CD14-positive monocyte (primary cell): ENCODE measurements around the gene PLXNC1. TPM values are rescaled to one million over a fixed set of nuclear protein-coding genes. Genes with fewer than 3 reads are reported as not detected.
A peak's percentile ranks its signal among the peaks of the same experiment; 100 is the strongest.

ENCODE experiments used
- DNase-seq, 3 donors: peaks; one replicate each; pipeline ENCODE4 v3.0.0-alpha.2; 2011 to 2022
- H2AFZ ChIP-seq: 2 replicates; pipeline ENCODE4 v1.6.0; 2012; ENCODE audit warnings: mild to moderate bottlenecking, low read depth, low read length, inconsistent platforms; ENCODE audit not compliant: insufficient read depth, poor library complexity, severe bottlenecking
- H3K27ac ChIP-seq, 2 donors: 1 replicate in 1 of 2; 2 replicates in 1 of 2; pipeline ENCODE4 v1.5.1; 2012 to 2013; ENCODE audit warnings: low read length in 2 of 2, control low read depth in 1 of 2, inconsistent platforms in 1 of 2, low read depth in 1 of 2, mild to moderate bottlenecking in 1 of 2
- H3K27me3 ChIP-seq, 2 donors: one replicate each; pipeline versions ENCODE4 v1.6.0 to v1.6.1; 2011 to 2013; ENCODE audit warnings: low read length in 2 of 2; ENCODE audit not compliant: control insufficient read depth in 2 of 2, insufficient read depth in 2 of 2
- H3K36me3 ChIP-seq, 2 donors: replicated peaks in 1 of 2; 1 replicate in 1 of 2; 2 replicates in 1 of 2; pipeline versions ENCODE4 v1.5.1 to v1.6.1; 2012 to 2013; ENCODE audit warnings: low read length in 2 of 2, control low read depth in 1 of 2, inconsistent platforms in 1 of 2, mild to moderate bottlenecking in 1 of 2; ENCODE audit not compliant: insufficient read depth in 2 of 2, control insufficient read depth in 1 of 2
- H3K4me1 ChIP-seq, 2 donors: 1 replicate in 1 of 2; 2 replicates in 1 of 2; pipeline versions ENCODE4 v1.5.1 to v1.6.1; 2012 to 2013; ENCODE audit warnings: low read length in 2 of 2, control low read depth in 1 of 2, inconsistent platforms in 1 of 2, mild to moderate bottlenecking in 1 of 2, moderate library complexity in 1 of 2; ENCODE audit not compliant: insufficient read depth in 2 of 2, control insufficient read depth in 1 of 2
- H3K4me2 ChIP-seq: replicated peaks from 2 replicates; pipeline ENCODE3; 2012; ENCODE audit warnings: low read length, moderate library complexity, mild to moderate bottlenecking; ENCODE audit not compliant: poor library complexity, severe bottlenecking; ENCODE audit errors: extremely low read depth
- H3K4me3 ChIP-seq, 3 experiments: fragments of 200-600 bp in 1 of 3; sonication (generic) in 1 of 3; replicated peaks in 1 of 3; 1 replicate in 2 of 3; 2 replicates in 1 of 3; pipeline ENCODE4 v1.5.1; 2011 to 2013; ENCODE audit warnings: low read length in 3 of 3, mild to moderate bottlenecking in 3 of 3, control low read depth in 2 of 3, low read depth in 2 of 3, inconsistent platforms in 1 of 3, moderate library complexity in 1 of 3
- H3K79me2 ChIP-seq: 2 replicates; pipeline ENCODE4 v1.6.0; 2012; ENCODE audit warnings: mild to moderate bottlenecking, control low read depth, inconsistent platforms, low read length, moderate library complexity; ENCODE audit not compliant: insufficient read depth
- H3K9ac ChIP-seq: 2 replicates; pipeline ENCODE4 v1.6.0; 2017; ENCODE audit warnings: low read length, mild to moderate bottlenecking; ENCODE audit not compliant: insufficient read depth, poor library complexity, severe bottlenecking
- H3K9me3 ChIP-seq, 2 donors: replicated peaks in 1 of 2; 1 replicate in 1 of 2; 2 replicates in 1 of 2; pipeline versions ENCODE4 v1.5.1 to v1.6.1; 2012 to 2013; ENCODE audit warnings: low read length in 2 of 2, control low read depth in 1 of 2; ENCODE audit not compliant: control insufficient read depth in 1 of 2, insufficient read depth in 1 of 2
- H4K20me1 ChIP-seq: 2 replicates; pipeline ENCODE4 v1.6.0; 2012; ENCODE audit warnings: mild to moderate bottlenecking, low read length, control low read depth, moderate library complexity; ENCODE audit not compliant: insufficient read depth
- H3K27ac Mint-ChIP-seq, 7 donors: one replicate each; pipeline ENCODE4 v1.8.0; 2020; ENCODE audit warnings: mild to moderate bottlenecking in 7 of 7, mixed read lengths in 7 of 7, moderate library complexity in 6 of 7, inconsistent platforms in 2 of 7
- H3K27me3 Mint-ChIP-seq, 3 donors: one replicate each; pipeline ENCODE4 v1.8.0; 2021 to 2022; ENCODE audit warnings: low read depth in 3 of 3, mild to moderate bottlenecking in 3 of 3, mixed read lengths in 3 of 3, moderate library complexity in 3 of 3, inconsistent platforms in 1 of 3
- H3K36me3 Mint-ChIP-seq, 2 donors: one replicate each; pipeline ENCODE4 v1.8.0; 2020; ENCODE audit warnings: mixed read lengths in 2 of 2, inconsistent platforms in 1 of 2, mild to moderate bottlenecking in 1 of 2
- H3K4me1 Mint-ChIP-seq: one replicate; pipeline ENCODE4 v1.8.0; 2020; ENCODE audit warnings: mild to moderate bottlenecking, mixed read lengths
- H3K4me3 Mint-ChIP-seq, 2 donors: one replicate each; pipeline ENCODE4 v1.8.0; 2020; ENCODE audit warnings: mild to moderate bottlenecking in 2 of 2, mixed read lengths in 2 of 2, moderate library complexity in 1 of 2
- H3K9me3 Mint-ChIP-seq, 7 donors: one replicate each; pipeline ENCODE4 v1.8.0; 2020 to 2022; ENCODE audit warnings: mixed read lengths in 7 of 7, mild to moderate bottlenecking in 6 of 7, moderate library complexity in 6 of 7, inconsistent platforms in 2 of 7
- CTCF ChIP-seq: fragments of 200-600 bp; IDR thresholded peaks from one replicate; pipeline ENCODE4 v1.8.0; 2022; ENCODE audit warnings: antibody characterized with exemption, mild to moderate bottlenecking
- WGBS: methylation state at CpG from one replicate; pipeline ENCODE4 v1.1.5; 2013; ENCODE audit warnings: missing lambda C conversion rate; ENCODE audit not compliant: insufficient coverage; 5-methylcytosine and 5-hydroxymethylcytosine counted together
- intact Hi-C, 2 donors: fragments of 100-400 bp; cut with micrococcal nuclease; formaldehyde crosslinking; loops; one replicate each; pipeline versions ENCODE4 v1.15.0 to v1.15.1; 2023
- polyA plus RNA-seq, 3 donors: library from polyadenylated mRNA; depleted of rRNA in 1 of 3; unstranded in 2 of 3; stranded (reverse) in 1 of 3; fragments of 300-500 nt in 2 of 3; fragments of >200 nt in 1 of 3; fragmentation: Illumina TruSeq in 2 of 3; gene quantifications; 1 replicate in 2 of 3; 2 replicates in 1 of 3; pipeline ENCODE4 v1.2.3, GENCODE V29; 2012 to 2021

Gene PLXNC1
- polyA plus RNA-seq, 3 donors, result 14.3 to 35.2 (median 15.4) TPM

- Histone ChIP-seq H3K27ac (no peak overlapping the region), H3K4me2 (no peak overlapping the region), H2AFZ (no peak overlapping the region), H3K9me3 (no peaks in the 10 kb centered on the region), H3K79me2 (peaks cover 73% of the 10 kb centered on the region), H3K27me3 (no peaks in the 10 kb centered on the region), H4K20me1 (peaks cover 66% of the 10 kb centered on the region), H3K36me3 (peaks cover 21 to 54% of the 10 kb centered on the region in 2 donors), H3K9ac (no peak overlapping the region), H3K4me1 (peaks cover 15% of the 10 kb centered on the region in 2 donors), H3K4me3 (no peak overlapping the region)
- Mint-ChIP-seq H3K36me3 (peaks cover 54 to 70% of the 10 kb centered on the region in 2 donors), H3K9me3 (no peaks in the 10 kb centered on the region), H3K27me3 (peaks cover 0 to 2% (median 0%) of the 10 kb centered on the region in 3 donors), H3K4me1 (peaks cover 54% of the 10 kb centered on the region), H3K4me3 (no peak overlapping the region), H3K27ac (peak overlapping the region in 2 of 7 donors; percentile 1 to 69)
- WGBS, result 0% methylated on average over 1 of the region's 9 CpGs
- intact Hi-C loops, result no loop called here
- TF ChIP-seq CTCF, result no peak
- no peak for DNase-seq
These were observed 19.5 kb downstream of the PLXNC1 start for GRCh38 chr12:94167756-94168416.

- Histone ChIP-seq H3K79me2 (peaks cover 57% of the 10 kb centered on the region), H3K9me3 (no peaks in the 10 kb centered on the region), H3K4me3 (no peak overlapping the region), H3K27ac (no peak overlapping the region), H3K4me2 (no peak overlapping the region), H3K27me3 (no peaks in the 10 kb centered on the region), H3K9ac (no peak overlapping the region), H4K20me1 (peaks cover 50% of the 10 kb centered on the region), H3K36me3 (peaks cover 21 to 44% of the 10 kb centered on the region in 2 donors), H2AFZ (no peak overlapping the region), H3K4me1 (peaks cover 31% of the 10 kb centered on the region in 2 donors)
- H3K27me3 Mint-ChIP-seq, result peaks cover 0 to 2% (median 0%) of the 10 kb centered on the region in 3 donors
- peaks cover 48 to 61% of the 10 kb centered on the region in 2 donors for H3K36me3 Mint-ChIP-seq
- WGBS, result no CpG with 5 or more reads among the region's 1 CpG
- DNase-seq, result no peak
- intact Hi-C loops, result no loop called here
- H3K4me3 Mint-ChIP-seq, result no peak overlapping the region
- H3K9me3 Mint-ChIP-seq, result peaks cover 0 to 2% (median 0%) of the 10 kb centered on the region in 7 donors
- peak overlapping the region in 1 of 7 donors; percentile 72 for H3K27ac Mint-ChIP-seq
- peaks cover 58% of the 10 kb centered on the region for H3K4me1 Mint-ChIP-seq
- TF ChIP-seq CTCF, result no peak
These were observed 21.1 kb downstream of the PLXNC1 start for GRCh38 chr12:94169495-94169894.
